Measurements from ENCODE around the gene ENAH. TPM values are rescaled to one million over a fixed set of nuclear protein-coding genes. Genes with fewer than 3 reads are reported as not detected.

The ENAH gene
- total RNA-seq, 1 donor from 2014 or later = 80.8 TPM

DNA sequence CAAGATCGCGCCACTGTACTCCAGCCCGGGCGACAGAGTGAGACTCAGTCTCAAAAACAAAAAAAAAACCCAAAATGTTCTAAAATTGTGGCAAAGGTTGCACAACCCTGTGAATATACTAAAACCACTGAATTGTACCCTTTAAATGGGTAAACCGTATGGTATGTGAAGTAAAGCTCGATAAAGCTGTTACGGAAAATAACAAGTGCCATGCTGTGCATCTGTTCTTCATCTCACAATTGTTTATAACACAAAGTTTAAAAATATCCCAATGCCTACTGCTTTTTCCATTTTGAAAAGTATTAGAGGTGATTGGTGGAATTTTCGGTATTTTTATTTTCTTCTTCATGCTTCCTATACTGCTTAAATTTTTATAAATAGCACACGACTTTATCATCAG, 111.5 kb downstream of the ENAH start:
- ATAC-seq (no peak), DNase-seq (ENCODE audit: low spot score) (no peak)
- intact Hi-C loops (cut with DNase I) = no loop called here

- ATAC-seq (no peak), DNase-seq (ENCODE audit: low spot score) (no peak)
- intact Hi-C loops (cut with DNase I) = no loop called here
Observed at GRCh38 chr1:225539575-225539974, 113.3 kb downstream of the ENAH start.

GRCh38 chr1:225539069-225539468, 113.9 kb downstream of the ENAH start:
- no peak for ATAC-seq
- intact Hi-C loops (cut with DNase I) = no loop called here

GRCh38 chr1:225537554-225538251, 115.2 kb downstream of the ENAH start:
- no peak for ATAC-seq
- no peak for DNase-seq (ENCODE audit: low spot score)
- intact Hi-C loops (cut with DNase I) = no loop called here

More at GRCh38 chr1:225539069-225539468, 113.9 kb downstream of the ENAH start:
- DNase-seq (ENCODE audit: low spot score) = no peak

DNA sequence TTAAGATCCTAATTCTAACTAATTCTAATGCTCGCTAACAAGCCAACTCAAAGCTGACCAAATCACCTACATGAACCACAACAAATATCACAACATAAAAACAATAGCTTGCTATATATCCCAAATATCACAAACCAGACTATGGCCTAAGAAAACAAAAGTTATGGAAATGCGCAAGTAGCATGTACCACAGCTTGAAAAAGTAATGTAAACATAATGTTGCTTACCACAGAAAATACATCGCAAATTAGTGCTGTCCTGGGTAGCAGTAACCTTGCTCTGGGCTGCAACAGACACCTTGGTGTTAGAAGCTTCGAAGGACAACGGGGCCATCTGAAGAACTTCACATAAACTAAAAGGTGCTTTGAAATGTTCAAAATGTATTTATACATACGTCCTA, 117.6 kb downstream of the ENAH start:
- ATAC-seq (no peak), DNase-seq (ENCODE audit: low spot score) (no peak)
- intact Hi-C loops (cut with DNase I) = no loop called here

DNA sequence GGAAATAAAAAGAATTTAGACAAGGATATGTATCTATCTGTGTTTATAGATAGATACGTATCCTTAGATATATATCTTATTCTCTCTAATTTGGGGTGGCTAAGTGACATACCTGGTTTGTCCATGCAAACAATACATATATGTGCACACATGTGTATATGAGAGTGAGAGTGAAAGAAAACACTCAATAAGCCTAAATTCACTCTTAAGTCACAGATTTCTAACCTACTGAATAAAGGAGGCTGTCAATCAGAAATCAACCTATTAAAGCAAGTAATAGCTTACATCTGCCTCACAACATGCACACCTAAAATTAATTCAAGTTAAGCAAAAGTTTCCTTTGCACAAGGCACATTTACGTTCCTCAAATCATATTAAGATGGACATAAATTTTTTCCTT, 118.2 kb downstream of the ENAH start:
- no peak for DNase-seq (ENCODE audit: low spot score)
- intact Hi-C loops (cut with DNase I) = no loop called here
- no peak for ATAC-seq

GRCh38 chr1:225534135-225534534, 118.8 kb downstream of the ENAH start:
- DNase-seq (ENCODE audit: low spot score) (no peak), ATAC-seq (no peak)
- intact Hi-C loops (cut with DNase I) = no loop called here

GRCh38 chr1:225533238-225533637, 119.7 kb downstream of the ENAH start:
- intact Hi-C loops (cut with DNase I) = no loop called here
- ATAC-seq (no peak), DNase-seq (ENCODE audit: low spot score) (no peak)

DNA sequence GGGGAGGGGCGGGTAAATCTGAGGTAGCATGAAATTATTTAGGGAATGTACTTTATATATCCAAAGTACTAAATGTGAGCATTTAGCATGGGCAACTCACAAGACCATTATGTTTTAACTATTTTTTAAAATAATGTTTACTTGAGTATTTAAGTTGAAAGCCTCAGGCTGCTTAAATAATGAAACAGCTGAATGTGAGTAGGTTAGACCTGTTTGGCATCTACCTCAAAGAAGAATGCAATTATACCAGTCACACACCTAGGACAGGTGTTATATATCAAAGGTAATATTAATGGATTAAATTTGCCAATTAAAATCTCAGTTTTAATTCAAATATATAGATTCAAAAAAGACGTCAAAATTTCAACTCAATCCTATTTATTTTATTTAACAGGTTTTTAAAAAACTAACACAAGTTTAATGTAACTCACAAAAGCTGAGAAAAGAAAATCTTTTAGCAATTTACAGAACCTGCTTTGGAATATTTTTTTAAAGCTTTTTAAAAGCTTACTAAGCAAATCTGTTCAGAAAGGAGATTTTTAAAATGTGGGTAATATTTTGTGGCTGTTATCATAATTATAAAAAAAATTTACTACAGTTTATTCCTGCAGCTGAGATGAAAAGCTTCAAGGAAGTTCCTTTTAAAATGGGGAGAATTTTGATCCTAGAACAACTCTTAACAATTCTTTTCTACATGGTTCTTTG, 120.5 kb downstream of the ENAH start:
- no peak for DNase-seq (ENCODE audit: low spot score)
- no peak for ATAC-seq
- intact Hi-C loops (cut with DNase I) = no loop called here

DNA sequence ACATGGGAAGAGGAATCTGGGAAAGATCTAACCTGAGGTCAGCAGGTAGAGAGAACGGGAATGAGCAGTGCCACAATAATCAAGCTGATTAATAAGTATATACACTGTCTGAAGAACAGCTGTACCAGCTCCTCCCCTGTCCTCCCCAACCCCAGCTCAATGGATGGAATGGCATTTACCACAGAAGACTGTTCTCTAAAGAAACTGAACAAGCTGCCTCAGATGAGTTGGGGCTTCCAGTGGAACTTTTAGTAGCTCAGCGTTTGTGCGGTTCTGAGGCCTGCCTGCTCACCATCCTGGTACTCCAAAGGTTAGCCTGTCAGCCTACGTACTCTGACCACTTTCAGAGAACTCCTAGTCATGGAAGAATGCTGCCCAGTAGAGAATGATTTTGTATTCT, 123.2 kb downstream of the ENAH start:
- DNase-seq (ENCODE audit: low spot score) = no peak
- intact Hi-C loops (cut with DNase I) = no loop called here

DNA sequence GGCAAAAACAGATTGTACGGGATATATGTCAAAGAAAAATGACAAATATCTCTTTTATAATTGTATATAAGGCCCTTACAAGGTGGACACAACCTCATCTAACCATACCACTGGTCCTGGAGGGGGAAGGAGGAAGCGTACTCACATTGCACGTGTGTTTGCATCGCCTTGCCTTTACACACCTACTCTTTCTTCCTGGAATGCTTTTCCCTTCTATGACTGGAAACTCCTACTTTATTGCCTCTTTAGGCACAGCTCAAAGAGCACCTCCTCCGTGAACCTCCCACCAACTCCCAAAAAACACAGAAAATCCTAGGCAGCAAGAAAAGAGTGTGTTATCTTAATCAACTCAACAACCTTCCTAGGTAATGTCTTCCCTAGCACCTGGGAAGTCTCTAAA, 125.3 kb downstream of the ENAH start:
- no peak for DNase-seq (ENCODE audit: low spot score)
- intact Hi-C loops (cut with DNase I) = no loop called here
- ATAC-seq = no peak

More for the DNA sequence above, 123.2 kb downstream of the ENAH start:
- ATAC-seq = no peak

DNA sequence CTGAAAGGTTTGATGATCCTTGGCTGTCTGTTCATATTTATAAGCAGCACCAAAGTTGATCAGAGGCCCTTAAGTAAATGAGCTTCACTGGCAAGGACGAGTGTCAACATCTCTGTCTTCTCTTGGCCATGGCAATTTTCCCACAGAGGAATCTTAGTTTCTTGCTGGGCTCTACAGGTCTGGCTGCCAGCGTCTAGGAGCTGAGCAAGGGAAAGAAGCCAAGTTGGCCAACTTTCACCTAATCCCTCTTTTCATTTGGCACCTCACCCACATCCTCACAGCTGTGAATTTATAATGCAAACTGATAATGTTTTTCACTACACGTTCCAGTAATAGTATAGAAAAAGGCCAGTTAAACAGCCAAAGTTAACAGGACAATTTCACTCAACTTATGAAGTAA, 126.0 kb downstream of the ENAH start:
- no peak for DNase-seq (ENCODE audit: low spot score)
- intact Hi-C loops (cut with DNase I) = no loop called here
- ATAC-seq = no peak

DNA sequence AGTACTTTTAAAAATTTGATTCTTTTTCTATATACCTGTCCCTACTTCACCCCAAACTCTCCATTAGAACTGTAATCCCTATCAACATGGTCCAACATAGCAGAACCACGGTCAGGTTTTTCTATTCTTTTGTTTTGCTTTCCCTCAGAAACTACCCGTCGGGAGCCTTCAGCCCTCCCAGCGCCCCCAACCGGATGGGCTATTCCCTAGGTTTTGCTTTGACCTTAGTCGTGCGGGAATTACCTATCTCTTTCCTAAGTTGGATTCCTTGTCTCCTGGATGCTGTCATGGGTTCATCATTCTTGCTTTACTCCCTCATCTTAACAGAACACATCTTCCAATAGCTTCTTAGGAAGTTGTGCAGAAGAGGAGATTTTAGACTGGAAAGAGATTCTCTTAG, 127.5 kb downstream of the ENAH start:
- intact Hi-C loops (cut with DNase I) = no loop called here
- ATAC-seq (no peak), DNase-seq (ENCODE audit: low spot score) (no peak)

GRCh38 chr1:225524570-225524969, 128.4 kb downstream of the ENAH start:
- no peak for ATAC-seq
- no peak for DNase-seq (ENCODE audit: low spot score)
- intact Hi-C loops (cut with DNase I) = no loop called here

DNA sequence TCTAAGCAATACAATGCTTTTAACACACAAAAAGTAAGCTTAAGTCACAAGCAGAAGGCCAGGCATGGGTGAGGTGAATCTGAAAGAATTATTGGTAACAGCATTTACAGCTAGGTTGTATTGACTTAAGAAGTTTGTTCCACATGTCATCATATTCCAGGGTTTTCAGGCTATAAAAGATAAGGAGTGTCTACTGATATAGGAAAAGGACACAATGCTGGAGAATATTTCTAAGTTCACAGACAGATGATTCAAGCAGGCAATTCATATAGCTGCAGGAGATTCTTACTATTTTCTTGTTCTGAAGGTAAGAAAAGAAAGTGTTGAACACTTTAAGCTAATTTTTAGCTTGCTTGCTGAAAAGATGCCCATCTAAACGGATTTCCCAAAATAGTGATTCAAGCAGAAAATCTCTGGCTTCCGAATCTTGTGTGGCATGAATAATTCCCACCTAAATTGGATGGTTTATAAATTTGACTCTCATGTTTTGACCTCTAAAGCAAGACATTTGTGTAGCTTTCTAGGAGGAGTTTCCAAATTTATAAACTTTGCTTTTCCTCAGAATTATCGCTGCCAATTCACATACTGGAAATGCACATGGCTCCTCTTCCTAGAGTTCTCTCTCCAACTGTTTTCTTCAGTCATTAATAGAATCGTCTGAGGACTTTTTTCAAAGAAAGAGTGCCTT, 129.5 kb downstream of the ENAH start:
- intact Hi-C loops (cut with DNase I) = no loop called here
- ATAC-seq (no peak), DNase-seq (ENCODE audit: low spot score) (no peak)

DNA sequence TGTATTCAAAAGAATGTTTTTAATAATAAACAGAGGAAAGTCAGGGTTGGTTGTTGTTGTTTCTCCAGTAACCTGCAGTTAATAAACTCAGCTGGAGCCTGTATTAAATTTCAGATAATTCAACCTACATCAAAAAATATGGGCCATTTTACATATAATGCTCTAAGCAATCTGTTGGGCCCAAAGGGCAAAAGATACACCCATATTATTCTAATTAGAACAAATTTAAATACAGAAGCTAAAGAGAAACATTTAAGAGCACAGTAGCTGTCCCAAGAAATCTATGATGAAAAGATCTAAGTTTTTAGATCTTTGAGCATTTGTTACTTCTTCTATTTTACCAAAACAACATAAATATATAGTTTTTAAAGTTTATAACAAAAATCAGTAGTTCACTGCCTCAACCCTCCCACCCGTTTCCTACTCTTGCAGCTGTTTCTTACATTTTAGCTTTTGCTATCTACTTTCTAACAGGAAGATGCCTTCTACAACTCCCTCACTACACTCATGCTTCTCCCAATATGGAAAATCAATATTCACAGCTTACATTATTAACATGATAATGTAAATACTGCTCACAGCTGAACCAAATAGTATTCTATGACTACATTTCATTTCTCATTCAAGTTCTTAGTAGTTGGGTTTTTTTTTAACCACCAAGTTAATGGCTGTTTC, 130.2 kb downstream of the ENAH start:
- no peak for DNase-seq (ENCODE audit: low spot score)
- intact Hi-C loops (cut with DNase I) = no loop called here
- ATAC-seq = no peak

DNA sequence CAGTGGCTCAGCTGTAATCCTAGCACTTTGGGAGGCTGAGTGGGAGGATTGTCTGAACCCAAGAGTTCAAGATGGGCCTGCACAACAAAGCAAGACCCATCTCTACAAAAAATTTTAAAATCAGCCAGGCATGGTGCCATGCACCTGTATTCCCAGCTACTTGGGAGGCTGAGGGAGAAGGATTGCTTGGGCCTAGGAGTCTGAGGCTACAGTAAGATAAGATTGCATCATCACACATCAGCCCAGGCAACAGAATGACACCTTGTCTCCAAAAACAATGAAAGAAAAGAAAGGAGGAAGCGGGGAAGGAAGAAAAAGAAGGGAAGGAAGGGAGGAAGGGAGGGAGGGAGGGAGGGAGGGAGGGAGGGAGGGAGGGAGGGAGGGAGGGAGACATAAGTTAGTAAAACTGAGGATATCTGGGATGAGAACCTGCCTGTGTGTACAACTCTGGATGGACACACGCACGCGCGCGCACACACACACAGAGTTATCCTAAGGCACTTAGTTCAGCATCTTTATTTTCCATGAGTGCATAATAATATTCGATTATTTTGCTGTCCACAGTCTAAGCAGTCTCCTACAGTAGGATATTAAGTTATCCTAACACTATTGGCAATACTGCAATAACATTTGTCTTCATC, 132.2 kb downstream of the ENAH start:
- DNase-seq (ENCODE audit: low spot score) (no peak), ATAC-seq (no peak)
- intact Hi-C loops (cut with DNase I) = no loop called here

DNA sequence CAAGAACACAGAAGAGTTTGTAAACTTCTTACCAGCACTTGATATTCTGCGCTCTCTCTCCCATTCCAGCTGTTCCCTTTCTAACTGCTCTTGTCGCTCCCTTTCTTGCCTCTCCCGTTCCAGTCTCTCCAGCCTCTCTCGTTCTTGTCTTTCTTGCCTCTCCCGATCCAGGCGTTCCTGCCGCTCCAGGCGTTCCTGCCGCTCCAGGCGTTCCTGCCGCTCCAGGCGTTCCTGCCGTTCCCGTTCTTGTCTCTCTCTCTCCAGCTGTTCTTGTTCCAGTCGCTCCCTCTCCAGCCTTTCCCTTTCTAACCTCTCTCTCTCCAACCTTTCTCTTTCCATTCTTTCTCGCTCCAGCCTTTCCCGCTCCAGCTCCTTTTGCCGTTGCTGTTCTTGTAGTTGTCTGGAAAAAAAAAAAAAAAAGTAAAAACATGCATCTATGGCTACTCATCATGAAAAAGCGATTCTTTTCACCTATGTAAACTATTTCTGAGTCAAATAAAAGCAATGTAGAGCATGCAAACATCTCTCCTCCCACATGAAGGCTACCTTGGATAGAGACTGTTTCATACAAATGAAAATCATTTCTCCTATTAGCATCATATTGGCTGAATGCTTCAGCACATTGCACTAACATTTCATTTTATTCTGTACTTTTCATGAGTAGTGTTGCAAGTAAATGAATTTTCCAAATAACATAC, 133.6 kb downstream of the ENAH start:
- intact Hi-C loops (cut with DNase I) = no loop called here
- ATAC-seq (no peak), DNase-seq (ENCODE audit: low spot score) (no peak)

DNA sequence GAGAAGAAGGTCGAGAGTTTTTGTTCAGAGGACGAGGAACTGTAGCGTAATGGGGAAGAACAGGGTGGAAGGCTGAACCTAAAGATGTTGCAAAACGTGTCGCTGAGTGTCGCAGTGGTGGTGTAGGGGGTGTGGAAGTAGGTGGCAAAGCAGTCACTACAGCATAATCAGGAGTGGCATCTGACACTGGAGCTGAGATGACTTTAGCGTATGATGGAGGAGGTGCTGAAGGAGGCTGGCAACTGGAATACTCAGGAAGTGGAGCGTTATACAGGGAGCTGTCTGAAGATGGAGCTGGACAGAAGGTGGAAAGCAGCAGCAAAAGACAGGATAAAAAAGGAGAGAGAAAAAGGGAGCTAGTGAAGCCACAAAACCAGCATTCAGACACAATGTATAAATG, 135.2 kb downstream of the ENAH start:
- intact Hi-C loops (cut with DNase I) = no loop called here
- DNase-seq (ENCODE audit: low spot score) = no peak
- no peak for ATAC-seq
